SW480 (cell line): ENCODE measurements around the gene ST7.

Experiments used
- DNase-seq: peaks from one replicate; pipeline ENCODE4 v3.0.0-alpha.2; 2016; ENCODE audit warnings: low spot score

ST7 gene

DNA sequence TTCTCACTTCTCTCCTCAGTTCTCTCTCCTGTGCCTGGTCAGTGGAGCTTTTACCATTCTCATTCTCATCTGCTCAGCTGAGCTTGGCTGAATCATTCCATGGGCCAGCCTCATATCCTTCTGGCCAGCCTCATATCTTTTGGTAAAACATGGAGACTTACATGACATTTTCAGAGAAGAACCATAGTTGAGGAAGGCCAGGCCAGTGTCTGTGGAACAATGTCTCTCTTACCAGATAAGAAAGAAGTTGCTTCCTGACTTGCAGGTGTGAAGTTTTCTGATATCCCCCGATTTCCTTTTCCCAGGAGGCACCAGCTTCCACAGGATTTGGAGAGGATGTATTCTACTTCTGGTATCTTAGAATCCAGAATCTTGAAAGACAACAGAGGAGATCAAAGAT is 24.7 kb downstream of the ST7 start:
- no peak for DNase-seq

DNA sequence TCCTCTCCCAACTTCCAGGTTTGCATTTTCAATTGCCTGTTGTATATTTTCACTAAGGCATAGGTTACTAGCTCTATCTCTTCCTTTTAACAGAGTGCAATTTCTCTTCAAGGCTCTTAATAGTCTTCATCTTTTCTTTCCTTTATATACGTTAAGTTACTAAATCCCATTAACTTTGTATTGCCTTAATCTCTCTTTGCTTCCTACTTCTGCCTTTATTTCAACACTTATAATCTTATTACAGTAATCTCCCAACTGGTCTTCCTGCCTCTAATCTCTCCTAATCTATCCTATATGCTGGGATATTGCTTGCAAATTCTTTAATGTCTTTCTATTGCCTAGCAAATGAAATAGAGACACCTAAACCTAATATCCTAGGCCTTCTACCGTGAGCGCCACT is 26.1 kb downstream of the ST7 start:
- DNase-seq: no peak

DNA sequence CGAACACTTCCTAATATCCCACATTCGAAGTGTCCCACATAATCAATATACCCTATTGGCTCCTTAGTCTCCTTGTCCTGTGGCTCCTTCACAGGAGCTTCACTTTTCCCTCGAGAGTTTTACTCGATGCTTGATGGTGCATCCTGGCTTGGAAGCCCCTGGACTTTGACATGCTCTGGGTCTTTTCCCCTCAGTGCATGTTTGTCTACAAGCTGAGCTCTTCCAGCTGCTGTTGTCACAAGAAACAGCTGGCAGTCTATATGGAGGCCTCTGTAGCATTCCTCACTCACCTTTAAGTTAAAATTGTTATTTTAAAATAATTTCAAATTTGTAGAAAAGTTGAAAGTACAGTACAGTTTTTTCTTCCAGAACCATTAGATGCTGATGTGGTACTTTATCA is 27.1 kb downstream of the ST7 start:
- no peak for DNase-seq

DNA sequence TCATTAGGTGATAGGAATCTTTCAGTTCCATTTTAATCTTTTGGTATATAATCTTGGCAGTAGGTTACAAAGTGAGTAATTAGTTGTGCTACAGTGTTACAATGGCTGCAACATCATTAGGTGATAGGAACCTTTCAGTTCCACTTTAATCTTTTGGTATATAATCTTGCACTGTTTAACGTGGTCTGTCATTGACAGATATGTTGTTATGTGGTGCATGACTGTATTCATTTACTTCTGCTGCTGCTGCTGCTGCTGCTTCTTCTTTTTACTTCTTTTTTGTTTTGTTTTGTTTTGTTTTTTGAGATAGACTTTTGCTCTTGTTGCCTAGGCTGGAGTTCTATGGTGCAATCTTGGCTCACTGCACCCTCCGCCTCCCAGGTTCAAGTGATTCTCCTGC is 28.6 kb downstream of the ST7 start:
- no peak for DNase-seq

DNA sequence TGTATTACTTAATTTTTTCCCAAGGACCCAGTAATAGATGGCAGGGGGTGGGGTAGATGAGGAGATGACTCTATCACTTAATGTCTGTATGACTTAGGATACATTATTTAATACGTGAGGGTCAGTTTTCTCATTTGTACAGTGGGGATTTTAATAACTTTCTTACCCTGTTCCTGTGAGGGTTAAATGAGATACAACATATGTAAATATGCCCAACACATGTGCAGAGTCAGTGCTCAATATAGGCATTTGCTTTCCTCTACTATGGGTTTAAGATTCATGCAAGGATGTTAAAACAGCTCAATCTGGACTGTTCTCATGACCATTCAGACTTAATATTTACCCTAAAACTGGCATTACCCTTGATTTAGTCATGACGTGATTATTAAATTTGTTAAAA is 31.2 kb downstream of the ST7 start:
- DNase-seq: no peak

DNA sequence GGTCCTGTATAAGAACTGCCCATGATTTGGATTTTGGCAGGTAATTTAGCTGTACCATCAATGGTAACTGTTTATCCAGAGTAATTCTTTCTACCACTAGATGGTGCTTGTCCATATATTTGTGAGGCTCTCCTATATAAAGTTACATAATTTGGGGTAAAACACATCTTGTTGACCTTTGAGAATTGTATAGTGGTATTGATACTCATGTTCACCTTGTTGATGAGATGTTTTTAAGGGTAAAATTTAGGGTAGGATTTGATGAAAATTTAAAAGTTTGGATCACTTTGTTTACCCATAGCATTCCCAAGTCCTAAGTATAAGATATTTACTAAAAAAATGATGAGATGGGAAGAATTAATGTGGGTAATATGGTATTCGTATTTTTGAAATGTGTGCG is 31.6 kb downstream of the ST7 start:
- peak; percentile 54 for DNase-seq

DNA sequence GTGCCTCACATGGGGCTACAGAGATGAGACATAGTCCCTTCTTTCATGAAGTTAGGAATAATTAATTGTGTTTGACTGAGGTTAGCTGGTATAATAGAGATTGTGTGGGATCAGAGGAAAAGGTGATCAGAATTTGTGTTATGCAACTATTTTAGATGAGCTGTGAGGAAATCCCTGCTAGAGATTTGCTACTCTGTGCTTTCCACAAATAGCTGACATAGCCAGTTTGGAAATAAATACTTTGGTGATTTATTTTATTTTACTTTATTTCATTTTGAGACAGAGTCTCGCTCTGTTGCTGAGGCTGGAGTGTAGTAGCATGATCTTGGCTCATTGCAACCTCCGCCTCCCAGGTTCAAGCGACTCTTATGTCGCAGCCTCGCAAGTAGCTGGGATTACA is 32.3 kb downstream of the ST7 start:
- DNase-seq: no peak

DNA sequence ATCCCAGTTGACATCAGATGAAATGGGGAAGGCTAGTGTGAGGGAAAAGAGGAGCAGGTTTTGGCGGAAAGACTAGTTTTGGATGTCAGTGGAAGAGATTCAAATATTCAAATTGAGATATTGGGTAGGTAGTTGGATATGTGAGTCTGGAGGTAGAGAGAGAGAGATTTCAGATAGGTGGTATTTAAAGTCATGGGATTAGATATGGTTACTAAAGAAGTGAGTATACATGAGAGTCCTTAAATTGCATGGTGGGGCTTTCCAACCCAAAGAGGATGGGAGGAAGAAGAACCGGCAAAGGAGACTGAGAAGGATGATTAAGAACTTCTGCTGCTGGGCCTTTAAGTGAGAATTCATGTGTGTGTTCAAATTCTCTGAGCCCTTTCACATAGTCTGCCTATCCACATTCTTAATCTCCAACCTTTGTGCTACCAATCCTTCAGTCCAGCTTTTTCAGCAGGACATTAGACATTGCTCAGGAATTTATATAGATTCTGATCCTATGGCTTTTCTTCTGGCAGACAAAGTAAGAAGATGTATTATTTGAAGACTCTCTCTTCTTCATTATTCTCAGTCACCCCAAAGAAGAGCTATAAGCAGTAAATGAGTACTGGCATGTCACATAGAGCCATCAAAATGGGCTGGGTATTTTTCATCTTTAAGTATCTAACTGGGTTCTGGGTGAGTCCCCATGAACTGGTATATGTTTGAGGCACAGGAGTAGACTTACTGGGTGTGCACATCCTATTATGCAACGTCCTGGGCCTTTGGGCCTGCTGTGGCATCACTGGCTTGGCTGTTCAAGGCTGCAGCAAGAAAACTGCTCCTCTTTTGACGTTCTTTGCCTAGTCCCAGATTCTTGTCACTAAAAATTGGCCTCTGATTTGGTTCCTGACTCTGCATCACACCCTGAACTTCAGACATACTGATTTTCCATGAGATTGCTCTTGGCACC is 33.6 kb downstream of the ST7 start:
- no peak for DNase-seq

DNA sequence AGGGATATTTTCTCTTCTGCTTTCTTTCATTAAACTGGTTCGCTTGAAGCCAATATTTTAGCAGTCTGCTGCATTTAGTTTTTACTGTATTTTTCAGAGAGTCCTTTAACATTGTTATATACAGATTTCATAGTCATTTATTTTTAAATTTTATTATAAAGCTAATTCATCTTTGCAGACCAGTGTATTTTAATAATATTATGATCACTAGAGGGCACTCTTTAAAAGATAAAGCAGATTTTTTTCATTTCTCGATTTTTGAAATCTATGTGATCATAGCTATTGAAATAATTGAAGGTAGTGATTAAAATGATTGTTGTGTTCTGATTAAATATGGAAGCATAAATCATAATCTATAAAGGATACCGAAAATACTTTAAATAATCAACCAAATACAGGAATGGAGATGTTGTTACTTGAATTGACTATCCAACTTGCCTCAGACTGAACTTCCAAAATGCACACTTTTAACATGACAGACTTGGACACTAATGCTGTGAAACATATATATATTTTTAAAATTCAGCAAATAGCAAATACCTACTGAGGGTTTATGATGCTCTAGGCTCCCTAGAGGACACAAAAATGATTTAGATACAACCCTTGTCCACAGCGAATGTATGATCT is 35.2 kb downstream of the ST7 start:
- DNase-seq: peak; percentile 14

DNA sequence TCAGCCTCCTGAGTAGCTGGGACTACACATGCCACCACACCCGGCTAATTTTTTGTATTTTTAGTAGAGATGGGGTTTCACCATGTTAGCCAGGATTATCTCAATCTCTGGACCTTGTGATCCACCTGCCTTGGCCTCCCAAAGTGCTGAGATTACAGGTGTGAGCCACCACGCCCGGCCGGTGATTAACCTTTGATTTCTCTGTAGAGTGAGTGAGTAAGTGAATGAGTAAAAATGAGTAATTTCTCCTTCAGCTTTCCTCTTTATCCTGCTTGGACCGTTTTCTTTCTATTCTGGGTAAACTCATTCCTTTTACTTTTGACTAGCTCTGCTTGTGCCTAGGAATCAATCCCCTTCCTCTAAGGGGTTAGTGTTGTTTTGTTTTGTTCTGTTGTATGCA is 36.8 kb downstream of the ST7 start:
- DNase-seq: no peak

DNA sequence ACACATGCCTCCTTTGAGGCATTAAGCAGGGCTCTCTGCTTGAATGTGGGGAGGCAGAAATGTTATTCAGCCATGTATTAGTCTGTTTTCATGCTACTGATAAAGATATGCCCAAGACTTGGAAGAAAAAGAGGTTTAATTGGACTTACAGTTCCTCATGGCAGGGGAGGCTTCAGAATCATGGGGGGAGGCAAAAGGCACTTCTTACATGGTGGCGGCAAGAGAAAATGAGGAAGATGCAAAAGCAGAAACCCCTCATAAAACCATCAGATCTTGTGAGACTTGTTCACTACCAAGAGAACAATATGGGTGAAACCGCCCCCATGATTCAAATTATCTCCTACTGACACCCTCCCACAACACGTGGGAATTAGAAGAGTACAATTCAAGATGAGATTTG is 37.9 kb downstream of the ST7 start:
- no peak for DNase-seq

DNA sequence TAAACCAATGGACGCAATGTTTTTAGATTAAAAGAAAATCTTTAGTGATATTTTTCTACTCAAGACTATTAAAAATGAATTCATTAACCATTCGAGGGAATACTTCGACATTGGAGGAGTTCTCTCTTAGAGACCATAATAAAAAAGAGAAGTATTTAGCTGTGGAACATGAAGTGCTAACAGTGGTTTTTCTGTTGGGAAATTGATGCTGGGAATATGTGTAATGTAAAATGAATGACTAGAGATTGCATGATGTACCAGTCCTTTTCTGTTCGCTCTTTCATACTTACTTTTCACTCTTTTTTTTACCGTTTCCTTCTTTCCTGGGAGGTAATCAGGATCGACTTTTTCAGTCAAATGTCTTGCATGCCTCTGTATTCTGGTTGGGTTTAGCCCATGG is 41.3 kb downstream of the ST7 start:
- DNase-seq: no peak

DNA sequence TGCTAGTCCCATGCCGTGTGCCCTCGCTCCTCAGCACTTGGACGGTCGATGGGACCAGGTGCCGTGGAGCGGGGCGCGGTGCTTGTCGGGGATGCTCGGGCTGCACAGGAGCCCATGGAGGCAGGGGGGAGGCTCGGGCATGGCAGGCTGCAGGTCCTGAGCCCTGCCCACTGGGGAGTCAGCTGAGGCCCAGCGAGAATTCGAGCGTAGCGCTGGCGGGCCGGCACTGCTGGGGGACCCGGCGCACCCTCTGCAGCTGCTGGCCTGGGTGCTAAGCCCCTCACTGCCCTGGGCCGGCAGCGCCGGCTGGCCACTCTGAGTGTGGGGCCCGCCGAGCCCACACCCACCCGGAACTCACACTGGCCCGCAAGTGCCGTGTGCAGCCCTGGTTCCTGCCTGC is 44.7 kb downstream of the ST7 start:
- DNase-seq: no peak

DNA sequence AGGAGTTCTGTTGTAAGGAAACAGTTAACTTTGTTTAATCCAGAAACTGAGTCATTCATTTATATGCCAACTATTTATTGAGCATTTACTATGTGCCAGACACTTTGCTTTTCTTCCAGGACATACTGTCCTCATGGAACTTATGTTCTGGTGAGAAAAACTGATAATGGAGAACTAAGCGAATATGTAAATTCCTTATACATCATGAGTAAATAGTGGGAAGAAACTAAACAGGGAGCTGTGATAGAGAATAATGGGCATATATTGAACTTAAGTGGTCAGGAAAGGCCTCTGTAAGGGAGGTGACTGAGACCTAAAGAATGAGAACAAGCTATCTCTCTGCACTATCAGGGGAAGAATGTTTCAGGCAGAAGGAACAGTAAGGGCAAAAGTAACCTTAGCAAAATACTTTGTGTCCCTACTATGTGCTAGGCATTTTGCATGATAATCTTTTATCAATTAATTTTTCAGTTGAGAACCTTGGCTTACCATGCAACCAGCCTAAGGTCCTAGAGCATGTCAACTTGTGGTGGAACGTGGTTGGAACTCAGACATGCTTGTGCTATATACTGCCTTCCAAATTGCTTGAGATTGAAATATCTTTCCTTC is 45.4 kb downstream of the ST7 start:
- no peak for DNase-seq

DNA sequence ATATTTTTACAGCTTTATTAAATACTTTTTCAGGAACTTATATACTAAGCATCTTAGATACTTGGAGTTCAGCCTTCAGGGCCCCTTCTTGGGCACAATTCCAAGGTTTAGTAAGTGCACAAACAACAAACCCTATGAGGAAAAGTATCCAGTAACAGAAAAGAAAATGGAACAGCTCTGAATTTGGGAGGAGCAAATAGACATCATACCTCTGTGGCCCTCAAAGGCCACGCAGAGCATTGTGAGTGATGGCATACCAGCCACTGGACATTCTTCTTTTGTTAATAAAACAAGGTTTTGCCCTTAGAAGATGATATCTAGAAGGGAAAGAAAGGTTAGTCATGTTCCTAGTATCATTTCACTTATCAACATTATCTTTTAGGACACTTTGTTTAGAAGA is 46.0 kb downstream of the ST7 start:
- DNase-seq: no peak

DNA sequence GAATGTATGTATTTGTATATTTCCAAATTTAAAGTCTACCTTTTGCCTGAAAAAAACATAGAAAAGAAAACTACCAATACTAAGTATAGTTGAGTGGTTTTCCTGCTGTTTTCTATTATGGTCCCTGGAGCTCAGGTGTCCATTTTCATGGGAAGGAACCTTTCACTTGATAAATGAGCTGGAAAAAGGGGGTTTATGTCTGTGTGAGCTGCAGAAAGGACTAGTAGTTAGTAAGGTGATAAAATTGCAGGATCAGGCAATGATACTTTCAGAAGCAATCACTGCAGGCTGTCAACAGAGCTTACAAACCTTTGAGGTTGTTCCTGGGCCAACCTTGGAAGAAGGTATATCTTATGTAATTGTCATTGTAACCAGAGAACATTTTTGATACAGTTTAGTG is 48.0 kb downstream of the ST7 start:
- DNase-seq: no peak

DNA sequence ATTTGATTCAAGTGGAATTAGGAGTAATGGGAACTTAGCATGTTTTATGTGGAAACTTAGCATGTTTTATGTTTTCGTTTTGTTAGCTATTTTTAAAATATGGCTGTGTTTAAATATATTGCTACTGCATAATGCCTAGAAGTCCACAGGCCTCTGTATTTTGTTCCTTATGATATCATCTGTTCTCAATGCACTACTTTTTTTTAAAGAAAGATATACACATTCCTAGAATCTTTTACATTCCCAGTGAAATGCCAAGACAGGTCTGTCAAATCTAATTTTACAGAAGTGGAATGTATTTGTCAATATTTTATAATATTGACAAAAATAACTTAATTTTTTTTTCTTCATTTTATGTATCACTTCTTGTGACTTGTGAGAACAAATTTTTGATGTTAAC is 51.6 kb downstream of the ST7 start:
- DNase-seq: no peak

DNA sequence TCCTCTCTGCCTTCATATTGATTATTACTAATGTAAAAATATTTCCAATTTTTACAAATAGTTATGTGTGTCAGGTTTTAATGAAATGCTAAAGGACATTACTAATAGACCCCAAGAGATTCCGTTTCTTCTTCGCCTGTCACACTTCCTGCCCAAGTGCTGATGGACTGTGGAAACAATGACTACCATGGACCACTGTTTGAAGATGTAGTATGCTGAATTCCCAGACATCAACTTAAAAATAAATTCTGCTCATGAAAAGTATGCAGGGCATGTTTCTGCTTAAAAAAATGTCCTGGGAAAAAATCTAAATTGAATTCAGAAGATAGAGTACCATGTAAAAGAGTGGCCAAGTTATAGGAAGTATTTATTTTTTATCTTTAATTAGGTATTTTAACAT is 52.1 kb downstream of the ST7 start:
- no peak for DNase-seq

DNA sequence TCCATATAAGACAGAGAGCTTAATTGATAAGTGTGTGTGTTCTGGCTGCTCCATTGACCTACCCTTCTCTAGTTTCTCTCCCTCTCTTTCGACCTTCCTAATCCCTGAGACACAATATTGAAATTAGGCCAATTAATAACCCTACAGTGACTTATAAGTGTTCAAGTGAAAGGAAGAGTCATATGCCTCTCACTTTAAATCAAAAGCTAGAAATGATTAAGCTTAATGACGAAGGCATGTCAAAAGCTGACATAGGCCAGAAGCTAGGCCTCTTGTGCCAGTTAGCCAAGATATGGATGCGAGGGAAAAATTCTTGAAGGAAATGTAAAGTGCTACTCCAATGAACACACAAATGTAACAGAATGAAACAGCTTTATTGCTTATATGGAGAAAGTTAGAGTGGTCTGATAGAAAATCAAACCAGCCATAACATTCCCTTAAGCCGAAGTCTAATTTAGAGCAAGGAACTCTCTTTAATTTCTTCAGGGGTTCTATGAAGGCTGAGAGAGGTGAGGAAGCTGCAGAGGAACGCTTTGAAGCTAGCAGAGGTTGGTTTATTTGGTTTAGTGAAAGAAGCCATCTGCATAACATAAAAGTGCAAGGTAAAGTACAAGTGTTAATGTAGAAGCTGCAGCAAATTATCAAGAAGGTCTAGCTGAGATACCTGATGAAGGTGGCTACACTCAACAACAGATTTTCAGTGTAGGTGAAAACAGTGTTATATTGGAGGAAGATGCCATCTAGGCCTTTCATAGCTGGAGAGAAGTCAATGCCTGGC is 53.8 kb downstream of the ST7 start:
- DNase-seq: no peak

DNA sequence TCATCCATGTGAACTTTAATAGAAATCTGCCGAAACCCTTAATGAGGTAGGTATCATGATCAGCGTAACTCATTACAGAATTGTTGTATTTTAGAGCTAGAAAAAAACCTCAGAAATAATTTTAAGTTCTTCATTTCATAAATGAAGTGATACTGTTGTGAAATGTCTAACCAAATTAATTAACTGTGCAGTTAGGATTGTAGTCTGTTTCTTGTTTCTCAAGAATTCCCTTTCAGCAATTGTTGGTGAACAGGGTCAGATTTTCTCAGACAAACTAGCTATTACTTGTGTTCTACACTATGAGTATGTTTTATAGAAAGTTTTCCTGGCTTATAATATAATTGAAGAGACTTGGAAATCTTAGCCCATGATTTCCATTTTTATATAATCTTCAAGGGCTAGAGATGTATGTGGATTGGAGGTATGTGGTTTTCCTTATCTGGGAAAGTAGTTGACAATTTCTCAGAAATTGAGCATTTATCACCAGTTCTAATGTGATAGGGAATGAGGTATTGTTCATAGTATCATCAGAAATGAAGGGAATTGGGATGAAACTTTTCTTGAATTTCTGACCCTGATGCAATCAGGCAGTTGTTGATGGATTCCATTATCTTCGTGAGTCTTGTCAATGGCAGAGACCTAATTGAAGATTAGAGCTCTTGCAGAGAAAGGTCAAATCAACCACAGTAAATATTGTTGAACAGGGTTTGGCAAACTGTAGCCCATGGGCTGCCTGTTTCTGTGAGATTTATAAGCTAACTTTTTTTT is 55.0 kb downstream of the ST7 start:
- no peak for DNase-seq

DNA sequence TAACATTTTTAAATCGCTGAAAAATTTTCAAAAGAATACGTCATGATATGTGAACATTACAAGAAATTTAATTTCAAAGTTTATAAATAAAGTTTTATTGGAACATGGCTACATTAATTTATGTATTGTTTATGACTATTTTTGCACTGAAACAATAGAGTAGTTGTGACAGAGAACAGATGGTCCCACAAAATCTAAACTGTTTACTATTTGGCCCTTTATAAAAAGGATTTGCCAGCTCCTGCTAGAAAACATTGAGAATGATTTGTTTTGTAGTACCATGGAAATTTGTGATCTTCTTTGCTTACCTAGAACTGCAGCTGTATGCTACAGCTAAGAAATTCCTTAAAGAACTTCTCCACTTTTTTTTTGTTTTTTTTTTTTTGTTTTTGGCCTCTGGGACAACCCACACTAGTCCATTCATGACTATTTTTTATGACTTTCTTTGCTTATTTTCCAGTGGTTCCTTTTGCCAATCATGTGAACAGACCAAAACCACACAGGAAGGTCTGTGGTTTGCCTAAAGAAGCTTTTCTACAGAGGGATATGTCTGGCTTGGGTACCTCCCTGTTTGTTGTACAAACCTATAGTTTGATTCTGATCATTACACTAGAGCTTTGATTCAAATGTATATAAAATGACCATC is 55.7 kb downstream of the ST7 start:
- DNase-seq: peak; percentile 69
